GM12878 (cell line): ENCODE data around the gene RPRD2. TPM values are rescaled to one million over a fixed set of nuclear protein-coding genes. Genes with fewer than 3 reads are reported as not detected.
A peak's percentile ranks its signal among the peaks of the same experiment; 100 is the strongest.

ENCODE experiments used
- ASH2L ChIP-seq: fragments of 300-600, 200-600 bp; sonication (generic); IDR thresholded peaks from 2 replicates; pipeline ENCODE4 v1.6.1; 2017; ENCODE audit warnings: low read depth, mild to moderate bottlenecking, borderline replicate concordance
- BACH1 ChIP-seq: fragments of 450-650 bp; IDR thresholded peaks from 2 replicates; pipeline ENCODE4 v1.6.1; 2017; ENCODE audit warnings: mild to moderate bottlenecking, borderline replicate concordance
- BCL11A ChIP-seq: IDR thresholded peaks from 2 replicates; pipeline ENCODE4 v1.6.1; 2011; ENCODE audit warnings: low read depth, low read length
- BCLAF1 ChIP-seq: fragments of 450-650 bp; IDR thresholded peaks from 2 replicates; pipeline ENCODE4 v1.6.1; 2017; ENCODE audit warnings: antibody characterized with exemption, mild to moderate bottlenecking, moderate library complexity
- CBFB ChIP-seq: IDR thresholded peaks from 2 replicates; pipeline ENCODE4 v1.6.1; 2016; ENCODE audit warnings: antibody characterized with exemption, low read depth
- ETV6 ChIP-seq, 2 experiments: fragments of 450-650 bp in 1 of 2; IDR thresholded peaks in 1 of 2; conservative IDR thresholded peaks in 1 of 2; 2 replicates each; pipeline ENCODE4 v1.6.1; 2014; ENCODE audit warnings: antibody characterized with exemption in 1 of 2, borderline replicate concordance in 1 of 2, low read depth in 1 of 2, mild to moderate bottlenecking in 1 of 2, moderate library complexity in 1 of 2
- GABPA ChIP-seq: IDR thresholded peaks from 2 replicates; pipeline ENCODE4 v1.6.1; 2014; ENCODE audit warnings: antibody characterized with exemption, low read depth, mild to moderate bottlenecking, inconsistent platforms
- HDAC6 ChIP-seq: fragments of 200-600 bp; sonication (generic); IDR thresholded peaks from one replicate; pipeline ENCODE4 v1.8.0; 2017; ENCODE audit warnings: antibody characterized with exemption; ENCODE audit not compliant: unreplicated experiment
- IRF4 ChIP-seq: IDR thresholded peaks from 2 replicates; pipeline ENCODE4 v1.6.1; 2011; ENCODE audit warnings: low read depth, low read length
- JUNB ChIP-seq: IDR thresholded peaks from 2 replicates; pipeline ENCODE4 v1.6.1; 2016; ENCODE audit warnings: antibody characterized with exemption, mild to moderate bottlenecking
- KLF5 ChIP-seq: fragments of 450-650 bp; IDR thresholded peaks from 2 replicates; pipeline ENCODE4 v1.6.1; 2014; ENCODE audit warnings: mild to moderate bottlenecking; ENCODE audit not compliant: partially characterized antibody
- MYB ChIP-seq: fragments of 150-350 bp; IDR thresholded peaks from 2 replicates; pipeline ENCODE4 v1.6.1; 2014; ENCODE audit warnings: mild to moderate bottlenecking, low read depth, low read length, borderline replicate concordance
- MYC ChIP-seq: IDR thresholded peaks from 2 replicates; pipeline ENCODE4 v1.6.1; 2011; ENCODE audit warnings: mild to moderate bottlenecking, low read length, moderate library complexity, inconsistent platforms; ENCODE audit not compliant: insufficient read depth, insufficient replicate concordance, insufficient read length, severe bottlenecking
- NR2F1 ChIP-seq: fragments of 450-650 bp; conservative IDR thresholded peaks from 2 replicates; pipeline ENCODE4 v1.6.1; 2017; ENCODE audit warnings: mild to moderate bottlenecking
- PAX5 ChIP-seq: IDR thresholded peaks from 2 replicates; pipeline ENCODE4 v1.6.1; 2011; ENCODE audit warnings: low read depth, low read length, borderline replicate concordance
- PML ChIP-seq: IDR thresholded peaks from 2 replicates; pipeline ENCODE4 v1.6.1; 2012; ENCODE audit warnings: low read length, inconsistent platforms
- POLR2AphosphoS5 ChIP-seq: IDR thresholded peaks from 2 replicates; pipeline ENCODE4 v1.6.1; 2011; ENCODE audit warnings: mild to moderate bottlenecking, low read length, inconsistent platforms
- RAD21 ChIP-seq: IDR thresholded peaks from 2 replicates; pipeline ENCODE4 v1.6.1; 2011; ENCODE audit warnings: mild to moderate bottlenecking, low read depth, low read length, moderate library complexity; ENCODE audit not compliant: insufficient read depth
- RBBP5 ChIP-seq: fragments of 200-600 bp; sonication (generic); conservative IDR thresholded peaks from 2 replicates; pipeline ENCODE4 v1.6.1; 2016
- RUNX3 ChIP-seq: IDR thresholded peaks from 2 replicates; pipeline ENCODE4 v1.6.1; 2012; ENCODE audit warnings: low read length, inconsistent platforms
- SIN3A ChIP-seq: IDR thresholded peaks from 2 replicates; pipeline ENCODE4 v1.6.1; 2012; ENCODE audit warnings: low read depth, low read length, improper control_type of control experiment
- SMC3 ChIP-seq: IDR thresholded peaks from 2 replicates; pipeline ENCODE4 v1.6.1; 2011; ENCODE audit warnings: low read length, improper control_type of control experiment, borderline replicate concordance
- SUPT20H ChIP-seq: IDR thresholded peaks from 2 replicates; pipeline ENCODE4 v1.6.1; 2011; ENCODE audit warnings: low read depth, mild to moderate bottlenecking, low read length, moderate library complexity, borderline replicate concordance; ENCODE audit not compliant: control insufficient read depth
- SUZ12 ChIP-seq: fragments of 200-600 bp; sonication (generic); IDR thresholded peaks from one replicate; pipeline ENCODE4 v1.6.1; 2018; ENCODE audit warnings: antibody characterized with exemption, mild to moderate bottlenecking; ENCODE audit not compliant: unreplicated experiment
- TBL1XR1 ChIP-seq: IDR thresholded peaks from 2 replicates; pipeline ENCODE4 v1.6.1; 2012; ENCODE audit warnings: low read depth, low read length, improper control_type of control experiment
- ZBED1 ChIP-seq: IDR thresholded peaks from 2 replicates; pipeline ENCODE4 v1.6.1; 2016; ENCODE audit warnings: borderline replicate concordance
- ZBTB33 ChIP-seq: fragments of 450-650 bp; IDR thresholded peaks from 2 replicates; pipeline ENCODE4 v1.6.1; 2017; ENCODE audit warnings: mild to moderate bottlenecking
- ZNF274 ChIP-seq: IDR thresholded peaks from one replicate; pipeline ENCODE4 v1.8.0; 2011; ENCODE audit not compliant: insufficient read length, insufficient read depth
- polyA plus RNA-seq, 11 experiments: library from polyadenylated mRNA; depleted of rRNA in 4 of 11; unstranded in 6 of 11; stranded (reverse) in 5 of 11; fragments of >200 nt; fragmentation: Nextera tagmentation in 4 of 11; fragmentation: Illumina TruSeq in 1 of 11; extraction: Ambion mirVana in 4 of 11; extraction: Trizol in 1 of 11; gene quantifications; 1 replicate in 1 of 11; 2 replicates in 10 of 11; pipeline versions ENCODE4 v1.2.1 to v1.2.3, GENCODE V29; 2011 to 2016; ENCODE audit warnings: inconsistent platforms in 2 of 11, missing spikeins in 2 of 11, low read depth in 1 of 11
- total RNA-seq, 4 experiments: library from RNA; depleted of rRNA in 3 of 4; stranded (reverse); fragments of >200 nt in 3 of 4; fragmentation: Illumina TruSeq in 1 of 4; extraction: Trizol in 1 of 4; gene quantifications; 2 replicates each; pipeline versions ENCODE4 v1.2.1 to v1.2.3, GENCODE V29; 2013 to 2021

The RPRD2 gene
- total and polyA plus RNA-seq, 10 of the 15 experiments (the other 5 are each of a cell fraction or from before 2014, with no cell fraction given), result 1.9 to 24.8 (median 13.3) TPM

GRCh38 chr1:150363426-150364230, at the start of gene RPRD2 (continued):
- TF ChIP-seq POLR2AphosphoS5 (peak; percentile 96), ZNF274 (no peak), IRF4 (0 out of 2 replicates have a peak, but pooled peaks have one; percentile 34), PML (peak; percentile 91), RUNX3 (peak; percentile 42; the same call in 1 of the 2 replicates), KLF5 (peak; percentile 81), JUNB (no peak), RBBP5 (no peak), CBFB (peak; percentile 63; the same call in 1 of the 2 replicates), SUZ12 (no peak), BCL11A (no peak), MYB (no peak), SIN3A (peak; percentile 16; the same call in 1 of the 2 replicates), NR2F1 (peak; percentile 35; the same call in 1 of the 2 replicates), TBL1XR1 (peak; percentile 37; the same call in 1 of the 2 replicates), RAD21 (no peak), ZBTB33 (no peak), BCLAF1 (no peak), ASH2L (peak; percentile 77; the same call in 1 of the 2 replicates), ETV6 (conservative IDR thresholded peaks at IDR 0.05 in 1 of 2, IDR thresholded peaks at IDR 0.05 in 1 of 2; ENCODE audit: borderline replicate concordance in 1 of 2, low read depth in 1 of 2) (peak in 1 of 2 experiments; percentile 79; a peak in 2 of 4 replicates), PAX5 (0 out of 2 replicates have a peak, but pooled peaks have one; percentile 18), ZBED1 (0 out of 2 replicates have a peak, but pooled peaks have one; percentile 60), GABPA (no peak), MYC (no peak), SMC3 (no peak), SUPT20H (no peak), HDAC6 (no peak), BACH1 (peak; percentile 71)
